Testis (tissue), 2 donors: Measurements from ENCODE around the gene ANAPC15.

Source experiments
- CTCF ChIP-seq, 3 experiments: fragments of 450-650 bp in 2 of 3; fragments of 200-600 bp in 1 of 3; sonication (generic) in 1 of 3; IDR thresholded peaks; one replicate each; pipeline ENCODE4 v1.5.1; 2016 to 2019; ENCODE audit warnings: antibody characterized with exemption in 3 of 3, mild to moderate bottlenecking in 2 of 3, moderate library complexity in 1 of 3
- POLR2A ChIP-seq: fragments of 450-650 bp; IDR thresholded peaks from one replicate; pipeline ENCODE4 v1.6.1; 2017; ENCODE audit warnings: antibody characterized with exemption, mild to moderate bottlenecking, moderate library complexity

GRCh38 chr11:72112978-72113808 lies 698 bp upstream of the ANAPC15 start:
- peak in 1 of 3 experiments; percentile 0 for TF ChIP-seq CTCF (IDR thresholded peaks at IDR 0.05)
- no peak for TF ChIP-seq POLR2A
